ENCODE data around the gene CBLC.

The CBLC gene

DNA sequence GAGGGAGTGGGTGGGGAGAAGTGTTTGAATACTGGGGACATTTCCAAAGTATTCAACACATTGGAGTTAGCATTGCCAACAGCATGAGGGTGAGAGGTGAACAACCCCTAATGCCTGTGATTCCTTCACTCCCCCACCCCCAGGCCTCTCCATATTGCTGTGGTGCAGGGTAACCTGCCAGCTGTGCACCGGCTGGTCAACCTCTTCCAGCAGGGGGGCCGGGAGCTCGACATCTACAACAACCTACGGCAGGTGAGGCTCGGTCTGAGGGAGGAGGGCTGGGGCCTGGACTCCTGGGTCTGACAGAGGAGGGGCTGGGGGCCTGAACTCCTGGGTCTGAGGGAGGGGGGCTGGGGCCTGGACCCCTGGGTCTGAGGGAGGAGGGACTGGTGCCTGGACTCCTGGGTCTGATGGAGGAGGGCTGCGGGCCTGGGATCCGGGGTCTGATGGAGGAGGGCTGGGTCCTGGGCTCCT is 21.6 kb upstream of the CBLC start:
- Histone ChIP-seq H3K36me3 (ENCODE audit: control insufficient read depth in 4 of 4, insufficient read depth in 4 of 4, low read length in 3 of 4) (peaks cover 8 to 74% (median 34%) of the 10 kb centered on the region in 4 experiments), H3K4me3 (ENCODE audit: control insufficient read depth in 1 of 7, extremely low read depth in 1 of 7, insufficient read depth in 4 of 7, low read depth in 2 of 7, low read length in 6 of 7) (no peak overlapping the region), H3K27ac (ENCODE audit: insufficient read depth in 1 of 2, low read depth in 1 of 2, low read length in 2 of 2, poor library complexity in 1 of 2, severe bottlenecking in 2 of 2) (no peak overlapping the region), H3K27me3 (replicated peaks in 2 of 5; ENCODE audit: control insufficient read depth in 4 of 5, insufficient read depth in 5 of 5, low read length in 4 of 5) (no peaks in the 10 kb centered on the region), H3K4me1 (ENCODE audit: control extremely low read depth in 1 of 4, control insufficient read depth in 4 of 4, insufficient read depth in 4 of 4, low read length in 3 of 4) (peaks cover 13 to 77% (median 63%) of the 10 kb centered on the region in 4 experiments), H3K9me3 (ENCODE audit: control extremely low read depth in 1 of 5, control insufficient read depth in 4 of 5, insufficient read depth in 2 of 5, low read depth in 1 of 5, low read length in 4 of 5) (no peaks in the 10 kb centered on the region)
- POLR2A ChIA-PET = interaction anchor here (0.9 to 1.5 kb wide), 2 partner anchors 10 to 12 kb away, joined by 4 to 11 read pairs; no protein-coding TSS in a partner anchor
- 100% methylated on average over 3 of the region's 7 CpGs for WGBS (ENCODE audit: insufficient coverage)
- no peak for DNase-seq
- CTCF ChIA-PET = interaction anchor here (1.2 to 4.8 kb wide), 5 partner anchors 9 to 68 kb away, joined by 5 to 47 read pairs (median 6); no protein-coding TSS in a partner anchor

DNA sequence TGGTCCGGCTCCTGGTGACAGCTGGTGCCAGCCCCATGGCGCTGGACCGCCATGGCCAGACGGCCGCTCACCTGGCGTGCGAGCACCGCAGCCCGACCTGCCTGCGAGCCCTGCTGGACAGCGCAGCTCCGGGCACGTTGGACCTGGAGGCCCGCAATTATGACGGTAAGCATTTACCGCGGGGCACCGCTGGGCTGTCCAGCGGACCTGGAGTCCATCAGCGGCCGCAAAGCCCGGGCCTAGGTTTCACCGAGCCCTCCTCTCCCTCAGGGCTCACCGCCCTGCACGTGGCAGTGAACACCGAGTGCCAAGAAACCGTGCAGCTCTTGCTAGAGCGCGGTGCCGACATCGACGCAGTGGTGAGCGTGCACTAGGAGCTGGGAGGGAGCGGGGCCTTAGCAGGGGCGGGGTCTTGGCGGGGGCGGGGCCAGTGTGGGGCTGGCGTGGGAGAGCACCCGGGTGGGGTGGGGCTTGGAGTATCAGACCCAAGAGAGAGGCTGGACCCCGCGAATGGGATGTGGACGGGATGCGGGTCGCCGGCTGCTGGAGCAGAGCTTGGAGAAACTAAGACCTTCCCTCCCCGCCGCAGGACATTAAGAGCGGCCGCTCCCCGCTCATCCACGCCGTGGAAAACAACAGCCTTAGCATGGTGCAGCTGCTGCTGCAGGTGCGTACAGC is 20.5 kb upstream of the CBLC start:
- POLR2A ChIA-PET = interaction anchor here (1.1 kb wide), 1 partner anchor 9 kb away, joined by 5 read pairs; no protein-coding TSS in a partner anchor

DNA sequence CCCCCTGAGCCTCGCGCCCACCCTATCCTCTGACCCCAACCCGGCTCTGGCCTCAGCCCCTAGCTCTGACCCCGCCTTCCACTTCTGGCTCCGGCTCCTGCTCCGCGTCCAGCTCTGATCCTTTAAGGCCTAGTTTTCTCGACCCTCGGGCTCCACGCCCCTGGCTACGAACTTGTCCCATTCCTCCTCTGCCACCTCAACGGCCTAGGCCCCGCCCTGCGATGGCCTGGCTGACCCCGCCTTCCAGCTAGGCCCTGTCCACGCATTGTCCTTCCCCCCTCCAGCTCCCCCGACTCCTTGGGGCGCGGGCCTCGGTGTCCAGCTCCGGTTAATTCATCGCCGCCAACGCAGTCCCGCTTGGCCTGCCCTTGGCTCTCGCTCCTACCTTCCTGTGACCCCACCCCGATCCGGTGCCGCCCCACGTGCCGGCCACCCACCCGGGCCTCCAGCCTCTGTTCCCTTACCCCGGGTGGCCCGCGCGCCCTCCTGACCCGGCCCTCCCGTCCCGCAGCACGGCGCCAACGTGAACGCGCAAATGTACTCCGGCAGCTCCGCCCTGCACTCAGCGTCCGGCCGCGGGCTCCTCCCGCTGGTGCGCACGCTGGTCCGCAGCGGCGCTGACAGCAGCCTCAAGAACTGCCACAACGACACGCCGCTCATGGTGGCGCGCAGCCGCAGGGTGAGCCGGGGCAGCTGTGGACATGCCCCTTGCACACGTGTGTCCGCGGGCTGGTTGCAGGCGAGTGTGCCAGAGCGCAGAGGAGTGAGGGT is 19.8 kb upstream of the CBLC start:
- 96% methylated on average over 66 of the region's 68 CpGs for WGBS (ENCODE audit: insufficient coverage)
- POLR2A ChIA-PET = interaction anchor here (1.1 kb wide), 1 partner anchor 8 kb away, joined by 5 read pairs; no protein-coding TSS in a partner anchor
- Histone ChIP-seq H3K36me3 (ENCODE audit: control insufficient read depth in 4 of 4, insufficient read depth in 4 of 4, low read length in 3 of 4) (peaks cover 8 to 58% (median 26%) of the 10 kb centered on the region in 4 experiments), H3K4me1 (ENCODE audit: control extremely low read depth in 1 of 4, control insufficient read depth in 4 of 4, insufficient read depth in 4 of 4, low read length in 3 of 4) (peaks cover 6 to 60% (median 48%) of the 10 kb centered on the region in 4 experiments), H3K27me3 (replicated peaks in 2 of 5; ENCODE audit: control insufficient read depth in 4 of 5, insufficient read depth in 5 of 5, low read length in 4 of 5) (no peaks in the 10 kb centered on the region), H3K27ac (ENCODE audit: insufficient read depth in 1 of 2, low read depth in 1 of 2, low read length in 2 of 2, poor library complexity in 1 of 2, severe bottlenecking in 2 of 2) (no peak overlapping the region), H3K4me3 (ENCODE audit: control insufficient read depth in 1 of 7, extremely low read depth in 1 of 7, insufficient read depth in 4 of 7, low read depth in 2 of 7, low read length in 6 of 7) (no peak overlapping the region), H3K9me3 (ENCODE audit: control extremely low read depth in 1 of 5, control insufficient read depth in 4 of 5, insufficient read depth in 2 of 5, low read depth in 1 of 5, low read length in 4 of 5) (no peaks in the 10 kb centered on the region)
- CTCF ChIA-PET = interaction anchor here (0.7 to 4.7 kb wide), 7 partner anchors 8 to 69 kb away, joined by 3 to 26 read pairs (median 5); partner anchors contain the start of gene BCL3
- no peak for DNase-seq

More for the DNA sequence above, 20.5 kb upstream of the CBLC start:
- Histone ChIP-seq H3K4me3 (ENCODE audit: control insufficient read depth in 1 of 7, extremely low read depth in 1 of 7, insufficient read depth in 4 of 7, low read depth in 2 of 7, low read length in 6 of 7) (no peak overlapping the region), H3K27ac (ENCODE audit: insufficient read depth in 1 of 2, low read depth in 1 of 2, low read length in 2 of 2, poor library complexity in 1 of 2, severe bottlenecking in 2 of 2) (no peak overlapping the region), H3K9me3 (ENCODE audit: control extremely low read depth in 1 of 5, control insufficient read depth in 4 of 5, insufficient read depth in 2 of 5, low read depth in 1 of 5, low read length in 4 of 5) (no peaks in the 10 kb centered on the region), H3K36me3 (ENCODE audit: control insufficient read depth in 4 of 4, insufficient read depth in 4 of 4, low read length in 3 of 4) (peaks cover 8 to 65% (median 33%) of the 10 kb centered on the region in 4 experiments), H3K4me1 (ENCODE audit: control extremely low read depth in 1 of 4, control insufficient read depth in 4 of 4, insufficient read depth in 4 of 4, low read length in 3 of 4) (peaks cover 13 to 66% (median 53%) of the 10 kb centered on the region in 4 experiments), H3K27me3 (replicated peaks in 2 of 5; ENCODE audit: control insufficient read depth in 4 of 5, insufficient read depth in 5 of 5, low read length in 4 of 5) (no peaks in the 10 kb centered on the region)
- CTCF ChIA-PET = interaction anchor here (0.7 to 4.7 kb wide), 7 partner anchors 8 to 68 kb away, joined by 3 to 26 read pairs (median 5); partner anchors contain the start of gene BCL3
- DNase-seq = no peak
- WGBS (ENCODE audit: insufficient coverage) = 96% methylated on average over 41 of the region's 53 CpGs

DNA sequence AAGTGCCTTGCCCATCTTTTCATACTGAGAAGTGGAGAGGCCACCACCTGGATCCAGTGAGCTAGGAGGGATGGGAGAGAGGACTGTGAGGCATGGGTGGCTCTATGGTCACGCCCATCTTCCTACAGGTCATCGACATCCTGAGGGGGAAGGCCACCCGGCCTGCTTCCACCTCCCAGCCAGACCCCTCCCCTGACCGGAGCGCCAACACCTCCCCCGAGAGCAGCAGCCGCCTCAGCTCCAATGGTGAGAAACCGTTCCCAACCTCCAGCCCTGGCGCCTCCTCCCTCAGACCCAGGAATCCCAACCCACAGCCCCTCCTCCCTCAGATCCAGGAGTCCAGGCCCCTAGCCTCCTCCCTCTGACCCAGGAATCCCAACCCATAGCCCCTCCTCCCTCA is 19.1 kb upstream of the CBLC start:
- peaks cover 6 to 61% (median 47%) of the 10 kb centered on the region in 4 experiments for H3K4me1 ChIP-seq (ENCODE audit: control extremely low read depth in 1 of 4, control insufficient read depth in 4 of 4, insufficient read depth in 4 of 4, low read length in 3 of 4)
- CTCF ChIA-PET = interaction anchor here (1.2 to 2.2 kb wide), 3 partner anchors 10 to 69 kb away, joined by 3 to 12 read pairs (median 4); partner anchors contain the start of gene BCL3
- no peaks in the 10 kb centered on the region for H3K27me3 ChIP-seq (replicated peaks in 2 of 5; ENCODE audit: control insufficient read depth in 4 of 5, insufficient read depth in 5 of 5, low read length in 4 of 5)

DNA sequence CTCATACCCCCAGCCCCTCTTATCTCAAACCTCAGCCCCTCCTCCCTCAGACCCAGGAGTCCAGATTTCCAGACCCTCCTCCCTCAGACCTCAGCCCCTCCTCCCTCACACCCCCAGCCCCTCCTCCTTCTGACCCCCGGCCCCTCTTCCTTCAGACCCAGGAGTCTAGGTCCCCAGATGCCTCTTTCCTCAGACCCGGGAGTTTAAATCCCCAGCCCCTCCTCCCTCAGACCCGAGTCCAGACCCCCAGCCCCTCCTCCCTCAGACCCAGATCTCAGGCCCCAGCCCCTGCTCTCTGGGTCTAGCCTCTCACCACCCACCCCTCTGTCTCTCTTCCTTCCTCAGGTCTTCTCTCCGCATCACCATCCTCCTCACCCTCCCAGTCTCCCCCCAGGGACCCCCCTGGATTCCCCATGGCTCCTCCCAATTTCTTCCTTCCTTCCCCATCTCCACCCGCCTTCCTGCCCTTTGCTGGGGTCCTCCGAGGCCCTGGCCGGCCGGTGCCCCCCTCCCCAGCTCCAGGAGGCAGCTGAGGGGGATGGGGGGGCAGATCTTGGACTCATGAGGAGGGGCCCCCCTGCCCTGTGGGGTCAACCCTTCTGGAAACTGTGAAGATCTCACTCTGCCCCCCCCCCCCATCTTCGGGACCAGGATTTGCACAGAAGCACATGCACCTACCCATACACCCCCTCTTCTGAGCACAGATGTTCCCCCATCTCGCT is 18.4 kb upstream of the CBLC start:
- peaks cover 8 to 56% (median 26%) of the 10 kb centered on the region in 4 experiments for H3K36me3 ChIP-seq (ENCODE audit: control insufficient read depth in 4 of 4, insufficient read depth in 4 of 4, low read length in 3 of 4)
- no peaks in the 10 kb centered on the region for H3K9me3 ChIP-seq (ENCODE audit: control extremely low read depth in 1 of 5, control insufficient read depth in 4 of 5, insufficient read depth in 2 of 5, low read depth in 1 of 5, low read length in 4 of 5)
- no peak overlapping the region for H3K4me3 ChIP-seq (ENCODE audit: control insufficient read depth in 1 of 7, extremely low read depth in 1 of 7, insufficient read depth in 4 of 7, low read depth in 2 of 7, low read length in 6 of 7)
- no peaks in the 10 kb centered on the region for H3K27me3 ChIP-seq (replicated peaks in 2 of 5; ENCODE audit: control insufficient read depth in 4 of 5, insufficient read depth in 5 of 5, low read length in 4 of 5)
- DNase-seq = no peak
- no peak overlapping the region for H3K27ac ChIP-seq (ENCODE audit: insufficient read depth in 1 of 2, low read depth in 1 of 2, low read length in 2 of 2, poor library complexity in 1 of 2, severe bottlenecking in 2 of 2)
- ChIA-PET POLR2A (no interaction called here), CTCF (interaction anchor here (1.6 to 2.2 kb wide), 3 partner anchors 8 to 70 kb away, joined by 4 to 12 read pairs (median 4); no protein-coding TSS in a partner anchor)
- peaks cover 6 to 61% (median 42%) of the 10 kb centered on the region in 4 experiments for H3K4me1 ChIP-seq (ENCODE audit: control extremely low read depth in 1 of 4, control insufficient read depth in 4 of 4, insufficient read depth in 4 of 4, low read length in 3 of 4)
- WGBS (ENCODE audit: insufficient coverage) = 92% methylated on average over 4 of the region's 10 CpGs

More for the DNA sequence above, 19.1 kb upstream of the CBLC start:
- WGBS (ENCODE audit: insufficient coverage) = 96% methylated on average over 8 of the region's 9 CpGs
- DNase-seq = no peak
- Histone ChIP-seq H3K9me3 (ENCODE audit: control extremely low read depth in 1 of 5, control insufficient read depth in 4 of 5, insufficient read depth in 2 of 5, low read depth in 1 of 5, low read length in 4 of 5) (no peaks in the 10 kb centered on the region), H3K36me3 (ENCODE audit: control insufficient read depth in 4 of 4, insufficient read depth in 4 of 4, low read length in 3 of 4) (peaks cover 8 to 56% (median 26%) of the 10 kb centered on the region in 4 experiments), H3K4me3 (ENCODE audit: control insufficient read depth in 1 of 7, extremely low read depth in 1 of 7, insufficient read depth in 4 of 7, low read depth in 2 of 7, low read length in 6 of 7) (no peak overlapping the region), H3K27ac (ENCODE audit: insufficient read depth in 1 of 2, low read depth in 1 of 2, low read length in 2 of 2, poor library complexity in 1 of 2, severe bottlenecking in 2 of 2) (no peak overlapping the region)
- POLR2A ChIA-PET = no interaction called here

DNA sequence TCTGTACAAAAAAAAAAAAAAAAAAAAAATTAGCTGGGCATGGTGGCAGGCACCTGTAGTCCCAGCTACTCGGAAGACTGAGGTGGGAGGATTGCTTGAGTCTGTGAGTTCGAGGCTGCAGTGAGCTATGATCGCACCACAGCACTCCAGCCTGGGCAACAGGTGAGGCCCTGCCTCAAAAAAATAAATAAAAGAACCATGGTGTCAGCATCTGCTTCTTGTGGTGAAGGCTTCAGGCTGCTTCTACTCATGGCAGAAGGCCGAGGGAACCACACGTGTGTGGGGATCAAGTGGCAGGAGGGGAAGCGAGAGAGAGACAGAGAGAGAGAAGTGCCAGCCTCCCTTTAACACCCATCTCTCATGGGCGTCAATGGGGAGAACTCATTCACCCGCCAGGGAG is 15.7 kb upstream of the CBLC start:
- H3K27me3 ChIP-seq (replicated peaks in 2 of 5; ENCODE audit: control insufficient read depth in 4 of 5, insufficient read depth in 5 of 5, low read length in 4 of 5) = no peaks in the 10 kb centered on the region
- H3K4me3 ChIP-seq (ENCODE audit: control insufficient read depth in 1 of 7, extremely low read depth in 1 of 7, insufficient read depth in 4 of 7, low read depth in 2 of 7, low read length in 6 of 7) = no peak overlapping the region
- WGBS (ENCODE audit: insufficient coverage) = 92% methylated on average over 4 of the region's 8 CpGs
- no peaks in the 10 kb centered on the region for H3K9me3 ChIP-seq (ENCODE audit: control extremely low read depth in 1 of 5, control insufficient read depth in 4 of 5, insufficient read depth in 2 of 5, low read depth in 1 of 5, low read length in 4 of 5)
- POLR2A ChIA-PET = interaction anchor here (0.6 to 1.5 kb wide), 2 partner anchors 13 to 20 kb away, joined by 3 read pairs; no protein-coding TSS in a partner anchor
- H3K4me1 ChIP-seq (ENCODE audit: control extremely low read depth in 1 of 4, control insufficient read depth in 4 of 4, insufficient read depth in 4 of 4, low read length in 3 of 4) = peaks cover 0 to 46% (median 19%) of the 10 kb centered on the region in 4 experiments
- peaks cover 8 to 31% (median 19%) of the 10 kb centered on the region in 4 experiments for H3K36me3 ChIP-seq (ENCODE audit: control insufficient read depth in 4 of 4, insufficient read depth in 4 of 4, low read length in 3 of 4)
- CTCF ChIA-PET = interaction anchor here (1.1 kb wide), 1 partner anchor 34 kb away, joined by 3 read pairs; no protein-coding TSS in a partner anchor
- DNase-seq = peak in 2 of 3 donors; percentile 57
- no peak overlapping the region for H3K27ac ChIP-seq (ENCODE audit: insufficient read depth in 1 of 2, low read depth in 1 of 2, low read length in 2 of 2, poor library complexity in 1 of 2, severe bottlenecking in 2 of 2)

Data from common myeloid progenitor, CD34-positive (primary cell).